HG02623 (cell line): ENCODE results near the gene MYCBPAP.
A peak's percentile ranks its signal among the peaks of the same experiment; 100 is the strongest.

Source experiments
- ATAC-seq: cut with Tn5 transposase; IDR thresholded peaks from one replicate; pipeline ENCODE4 v1.9.1; 2021; ENCODE audit warnings: moderate library complexity; ENCODE audit not compliant: unreplicated experiment

MYCBPAP gene

DNA sequence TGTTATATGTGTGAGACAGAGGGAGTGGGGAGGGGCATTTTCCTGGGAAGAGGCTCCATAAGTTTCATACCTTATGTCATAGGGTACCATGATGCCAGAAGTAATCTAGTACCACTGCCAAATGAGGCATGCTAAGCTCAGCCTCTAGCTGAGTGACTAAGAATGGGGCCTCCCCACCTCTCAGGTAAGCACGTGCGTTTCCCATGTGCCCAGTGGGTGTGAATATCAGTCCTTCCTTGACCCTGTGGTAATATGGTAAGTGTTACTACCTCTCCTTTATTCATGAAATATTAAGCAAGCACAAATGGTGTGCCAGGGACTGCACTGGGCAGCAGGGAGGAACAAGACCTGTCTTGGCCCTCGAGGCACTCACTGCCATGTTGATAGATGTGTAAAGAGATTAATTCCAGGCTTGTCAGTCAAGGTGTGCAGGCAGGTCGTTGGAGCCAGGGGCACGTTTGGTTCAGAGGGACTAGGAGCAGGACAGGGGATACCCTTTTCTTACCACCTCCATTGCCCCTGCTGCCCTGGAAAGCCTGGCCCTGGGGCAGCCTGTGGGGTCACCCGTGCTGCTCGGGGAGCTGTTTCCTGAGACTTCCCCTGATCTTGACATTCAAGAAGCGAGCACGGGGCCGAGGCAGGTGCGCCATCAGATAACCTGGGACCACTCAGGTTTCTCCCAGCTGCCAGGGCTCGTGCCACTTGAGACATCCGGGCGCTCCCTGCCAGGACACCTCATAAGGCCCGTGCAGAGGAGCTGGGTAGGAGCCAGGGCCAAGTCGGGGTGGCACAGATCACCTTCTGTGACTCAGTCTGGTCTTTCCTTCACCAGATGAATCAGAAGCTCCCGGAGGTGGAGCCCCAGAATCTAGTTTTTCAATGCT is 20.8 kb upstream of the MYCBPAP start:
- ATAC-seq = no peak

GRCh38 chr17:50488880-50489279 is 19.4 kb upstream of the MYCBPAP start:
- ATAC-seq = no peak

- ATAC-seq = no peak
Measured at GRCh38 chr17:50491505-50491904, 16.7 kb upstream of the MYCBPAP start.

DNA sequence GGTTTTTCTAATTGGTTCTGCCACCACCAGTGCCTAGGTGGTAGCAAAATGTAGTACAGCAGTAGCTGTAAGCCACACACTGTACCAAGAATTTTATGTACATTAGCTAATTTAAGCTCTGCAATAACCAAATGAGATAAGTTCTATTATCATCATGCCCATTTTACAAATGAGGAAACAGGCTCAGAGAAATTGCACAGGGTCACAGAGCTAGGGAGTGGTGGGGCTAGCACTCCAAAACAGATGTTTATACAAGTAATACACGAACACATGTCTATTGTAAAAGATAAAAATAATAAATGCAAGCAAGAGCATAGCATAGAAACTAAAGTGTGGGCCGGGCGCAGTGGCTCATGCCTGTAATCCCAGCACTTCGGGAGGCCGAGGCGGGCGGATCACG is 16.0 kb upstream of the MYCBPAP start:
- ATAC-seq = no peak

GRCh38 chr17:50493744-50494143 is 14.5 kb upstream of the MYCBPAP start:
- no peak for ATAC-seq

DNA sequence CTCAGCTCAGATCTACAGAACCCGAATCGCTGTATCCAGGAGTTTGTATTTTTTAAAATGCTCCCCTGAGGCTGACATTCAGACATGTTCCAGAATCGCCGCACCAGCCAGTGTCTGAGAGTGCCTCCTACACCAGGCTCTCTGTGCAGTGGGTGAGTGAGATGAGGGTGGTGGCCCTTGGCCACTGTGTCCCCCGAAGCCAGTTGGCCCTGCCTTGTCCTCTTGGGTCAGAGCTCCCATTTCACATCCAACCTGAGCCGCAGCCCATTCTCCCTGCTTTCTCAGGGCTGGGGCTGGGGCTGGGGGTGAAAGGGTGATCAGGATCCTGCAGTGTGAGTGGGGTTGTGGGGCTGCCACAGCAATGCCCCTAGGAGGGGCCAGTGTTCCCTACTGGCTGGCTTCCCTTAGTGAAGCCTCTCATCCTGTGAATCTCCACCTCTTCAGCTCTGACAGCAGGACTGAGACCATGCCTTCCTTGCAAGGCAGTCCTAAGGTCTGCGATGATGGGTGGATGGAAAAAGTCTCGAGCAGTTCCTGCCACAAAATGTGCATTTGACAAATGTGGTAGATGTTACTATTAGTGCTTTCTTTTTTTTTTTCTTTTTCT is 12.9 kb upstream of the MYCBPAP start:
- no peak for ATAC-seq

GRCh38 chr17:50495918-50496317 is 12.3 kb upstream of the MYCBPAP start:
- no peak for ATAC-seq

- ATAC-seq = no peak
Measured at GRCh38 chr17:50498021-50498874, 10.0 kb upstream of the MYCBPAP start.

DNA sequence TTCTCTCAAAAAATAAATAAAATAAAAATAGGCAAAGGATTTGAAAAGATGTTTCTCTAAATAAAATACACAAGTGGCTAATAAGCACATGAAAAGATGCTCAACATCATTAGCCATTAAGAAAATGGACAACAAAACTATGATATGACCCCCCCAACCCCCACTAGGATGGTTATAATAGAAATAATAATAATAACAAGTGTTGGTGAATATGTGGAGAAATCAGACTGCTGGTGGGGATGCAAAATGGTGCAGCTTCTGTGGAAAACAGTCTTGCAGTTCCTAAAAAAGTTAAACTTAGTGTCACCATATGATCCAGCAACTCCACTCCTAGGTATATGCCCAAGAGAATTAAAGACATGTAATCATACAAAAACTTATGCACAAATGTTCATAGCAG is 9.0 kb upstream of the MYCBPAP start:
- no peak for ATAC-seq

GRCh38 chr17:50499721-50500120 is 8.5 kb upstream of the MYCBPAP start:
- ATAC-seq = no peak

GRCh38 chr17:50501054-50501453 is 7.2 kb upstream of the MYCBPAP start:
- ATAC-seq = no peak

DNA sequence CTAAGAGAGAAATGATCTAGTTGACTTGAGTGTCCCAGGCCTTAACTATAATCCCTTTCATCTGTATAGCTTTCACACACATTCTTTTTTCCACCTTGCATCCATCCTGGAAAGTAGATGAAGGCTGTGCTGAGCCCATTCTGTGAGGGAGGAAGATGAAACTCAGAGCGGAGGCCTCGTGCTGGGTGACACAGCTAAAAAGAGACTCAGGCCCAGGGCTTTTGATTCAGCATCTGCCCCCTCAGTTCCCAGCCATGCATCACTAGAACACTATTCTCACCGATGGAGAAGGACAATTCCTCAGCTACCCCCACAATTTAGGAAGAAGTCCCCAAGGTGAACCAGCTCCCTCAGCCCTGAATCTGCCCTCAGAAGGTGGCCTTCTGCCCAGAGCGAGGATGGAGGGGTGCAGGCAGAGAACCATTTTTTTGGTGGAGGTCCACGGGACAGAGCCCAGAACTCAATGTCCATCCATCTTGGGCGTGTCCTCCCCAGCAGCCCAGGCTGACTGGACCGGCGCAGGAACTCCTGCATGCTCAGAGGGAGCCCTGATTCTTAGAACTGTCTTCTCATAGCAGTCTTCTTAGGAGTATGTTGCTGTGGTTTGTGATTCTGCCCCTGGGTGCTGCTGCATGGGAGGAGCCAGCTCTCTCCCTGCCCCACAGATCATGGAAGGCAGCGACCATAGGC is 5.8 kb upstream of the MYCBPAP start:
- no peak for ATAC-seq

GRCh38 chr17:50505591-50506130 is 2.6 kb upstream of the MYCBPAP start:
- no peak for ATAC-seq

GRCh38 chr17:50506298-50506697 is 1.9 kb upstream of the MYCBPAP start:
- no peak for ATAC-seq

GRCh38 chr17:50508573-50509460 is 578 bp downstream of the MYCBPAP start:
- ATAC-seq = no peak

DNA sequence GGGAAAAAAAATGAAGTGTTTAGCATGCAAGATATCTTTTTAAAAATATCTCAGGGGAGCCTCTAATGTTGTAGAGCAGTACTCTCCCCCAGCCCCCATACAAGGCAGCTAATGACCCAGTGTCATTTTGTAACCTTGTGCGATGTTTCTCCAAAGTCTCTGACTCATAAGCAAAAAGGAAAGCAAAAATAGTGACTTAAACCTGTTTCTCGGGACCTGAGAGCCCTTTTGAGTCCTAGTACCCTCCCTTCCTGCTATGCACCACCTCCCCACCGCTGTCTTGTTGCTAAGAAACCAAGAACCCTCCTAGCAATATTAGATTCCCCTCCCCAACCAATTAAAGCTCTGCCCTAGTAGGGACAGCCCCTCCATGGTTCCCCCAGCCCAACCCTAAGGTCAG is 2.8 kb downstream of the MYCBPAP start:
- peak; percentile 73 for ATAC-seq

GRCh38 chr17:50513495-50513894 is 5.3 kb downstream of the MYCBPAP start:
- no peak for ATAC-seq

DNA sequence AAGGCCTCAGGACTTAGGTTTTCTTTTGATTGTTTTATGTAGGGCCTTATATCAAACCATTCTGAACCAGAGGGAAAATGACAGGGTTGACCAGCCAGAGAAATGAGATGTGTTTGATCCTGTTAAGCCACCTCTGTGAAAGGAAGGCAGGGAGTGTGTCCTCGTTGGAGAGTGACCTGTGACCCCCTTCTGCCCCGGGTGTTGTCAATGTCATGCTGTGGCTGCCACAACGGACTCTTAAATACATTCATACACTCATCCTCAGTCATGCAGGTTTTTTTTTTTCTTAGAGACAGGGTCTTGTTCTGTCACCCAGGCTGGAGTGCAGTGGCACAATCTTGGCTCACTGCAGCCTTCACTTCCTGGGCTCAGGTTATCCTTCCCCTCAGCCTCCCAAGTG is 6.1 kb downstream of the MYCBPAP start:
- ATAC-seq = no peak

DNA sequence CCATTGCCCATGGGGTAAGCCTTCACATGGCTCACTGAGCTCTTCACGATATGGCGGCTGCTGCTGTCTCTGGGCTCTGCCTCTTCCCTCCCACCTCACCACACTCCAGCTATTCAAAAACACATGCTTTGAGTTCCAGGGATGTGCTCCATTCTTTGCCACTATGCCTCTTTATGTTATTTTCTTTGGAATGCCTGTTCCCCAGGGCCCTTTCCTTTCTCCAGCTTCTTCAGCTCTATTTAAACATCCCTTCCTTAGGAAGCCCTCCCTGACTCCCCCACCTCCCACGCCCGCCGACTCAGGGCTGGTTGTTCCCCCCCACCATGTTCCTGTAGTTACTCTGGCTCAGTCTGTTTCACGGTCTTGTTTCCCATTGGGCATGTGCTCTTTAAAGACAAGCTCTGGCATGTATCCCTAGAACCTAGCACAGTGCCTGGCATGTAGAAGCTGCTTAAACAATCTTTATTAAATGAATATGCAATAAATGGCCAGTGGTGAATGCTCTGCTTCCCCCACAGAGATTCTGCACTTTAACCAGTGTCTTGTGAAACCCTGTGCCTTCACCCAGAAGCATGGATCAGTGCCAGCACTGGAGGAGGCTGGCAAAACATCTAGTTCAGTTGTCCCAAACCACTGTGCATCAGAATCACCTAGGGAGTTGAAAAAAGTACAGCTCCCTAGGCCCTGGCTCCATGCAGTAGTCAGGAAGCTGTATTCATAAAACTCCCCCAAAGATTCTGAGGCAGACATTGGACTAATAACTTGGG is 6.9 kb downstream of the MYCBPAP start:
- ATAC-seq = no peak
